Measurements from ENCODE around the gene ZNF20.

GRCh38 chr19:12092956-12093355, 47.2 kb downstream of the ZNF20 start:
- TF ChIP-seq CTCF (IDR thresholded peaks at IDR 0.05; ENCODE audit: low read length) (no peak), EZH2phosphoT487 (IDR thresholded peaks at IDR 0.05; ENCODE audit: low read length) (no peak), EZH2 (optimal IDR thresholded peaks at IDR 0.05; ENCODE audit: low read depth, low read length) (no peak)

Data from MM.1S (cell line).